IPS-18c (cell line): Measurements from ENCODE around the gene MYLK2.

Experiments
- H3K4me3 ChIP-seq: 2 replicates; pipeline ENCODE4 v1.7.0; 2013; ENCODE audit warnings: low read depth, mild to moderate bottlenecking, low read length, moderate library complexity; ENCODE audit not compliant: insufficient read depth
- H3K9me3 ChIP-seq: one replicate; pipeline ENCODE4 v1.6.1; 2013; ENCODE audit warnings: mild to moderate bottlenecking, low read length, moderate library complexity; ENCODE audit not compliant: control insufficient read depth, insufficient read depth

The MYLK2 gene

DNA sequence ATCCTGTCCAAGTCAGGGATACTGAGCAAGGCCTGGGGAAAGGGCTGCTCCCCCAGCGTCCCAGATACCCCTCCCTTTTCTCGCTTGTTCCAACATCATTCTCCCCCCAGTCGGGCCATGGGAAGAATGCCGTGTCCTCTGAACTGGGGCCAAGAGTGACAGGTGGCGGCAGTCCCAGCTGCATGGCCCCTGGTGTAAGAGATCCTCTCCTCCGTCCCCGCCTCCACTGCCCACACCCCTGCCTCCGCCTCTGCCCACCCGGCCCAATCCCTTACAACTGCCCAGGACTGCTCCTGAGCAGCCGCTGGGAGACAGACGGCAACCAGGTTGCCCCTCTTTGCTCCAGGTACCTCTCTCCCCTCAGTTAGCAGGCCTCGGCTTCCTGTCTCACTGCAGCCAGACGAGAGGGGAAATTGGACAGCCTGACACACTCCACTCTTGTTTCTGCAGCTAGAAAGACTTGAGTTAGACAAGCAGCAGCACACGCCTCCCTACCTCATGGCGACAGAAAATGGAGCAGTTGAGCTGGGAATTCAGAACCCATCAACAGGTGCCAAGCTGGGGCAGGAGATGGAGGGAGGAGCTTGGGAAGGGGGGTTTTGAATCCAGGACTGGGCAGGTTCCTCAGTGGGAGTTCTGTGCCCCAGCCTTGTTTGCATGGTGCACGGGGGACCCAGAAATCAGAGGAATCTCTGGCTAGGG, at the start of gene MYLK2:
Gene MYLK2 (plus strand): TSS at position 274 of the 702 bp plus-strand sequence. CDS start 225 bp downstream, at position 499.
- no peak within 1 kb of the TSS for H3K4me3 ChIP-seq
- no peaks in the 10 kb centered on the region for H3K9me3 ChIP-seq

DNA sequence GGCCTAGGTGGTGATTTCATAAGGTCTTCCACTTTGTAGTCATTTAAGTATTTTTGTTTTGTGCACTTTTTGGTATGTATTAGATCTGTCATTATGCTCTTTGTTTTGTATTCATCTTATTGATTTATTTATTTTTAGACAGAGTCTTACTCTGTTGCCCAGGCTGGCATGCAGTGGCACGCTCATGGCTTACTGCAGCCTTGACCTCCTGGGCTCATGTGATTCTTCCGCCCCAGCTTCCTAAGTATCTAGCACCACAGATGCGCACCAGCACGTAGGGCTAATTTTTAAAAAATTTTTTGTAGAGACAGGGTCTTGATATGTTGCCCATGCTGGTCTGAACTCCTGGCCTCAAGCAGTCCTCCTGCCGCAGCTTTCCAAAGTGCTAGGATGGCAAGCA, 49.5 kb upstream of the MYLK2 start:
- H3K9me3 ChIP-seq, result peaks cover 2% of the 10 kb centered on the region

GRCh38 chr20:31770243-31770642, 48.9 kb upstream of the MYLK2 start:
- peaks cover 2% of the 10 kb centered on the region for H3K9me3 ChIP-seq
- H3K4me3 ChIP-seq, result no peak overlapping the region

More for the DNA sequence above, 49.5 kb upstream of the MYLK2 start:
- no peak overlapping the region for H3K4me3 ChIP-seq

DNA sequence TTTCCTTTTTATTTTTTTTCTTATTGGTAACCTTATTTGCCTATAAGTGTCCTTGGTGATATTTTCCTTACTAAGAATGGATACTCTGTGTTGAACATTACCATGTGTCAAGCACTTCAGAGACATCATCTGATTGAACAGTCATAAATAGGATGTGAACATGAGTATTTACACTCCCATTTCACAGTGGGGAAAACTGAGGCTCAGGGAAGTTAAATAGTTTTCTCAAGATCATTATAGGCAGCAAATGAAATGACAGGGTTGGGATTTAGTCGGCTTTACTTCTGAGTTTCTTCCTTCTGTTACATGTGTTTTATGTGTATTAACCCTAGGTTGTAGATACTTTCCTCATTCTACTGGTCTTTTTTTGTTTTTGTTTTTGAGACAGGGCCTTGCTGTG, 44.7 kb upstream of the MYLK2 start:
- peaks cover 2% of the 10 kb centered on the region for H3K9me3 ChIP-seq
- no peak overlapping the region for H3K4me3 ChIP-seq

DNA sequence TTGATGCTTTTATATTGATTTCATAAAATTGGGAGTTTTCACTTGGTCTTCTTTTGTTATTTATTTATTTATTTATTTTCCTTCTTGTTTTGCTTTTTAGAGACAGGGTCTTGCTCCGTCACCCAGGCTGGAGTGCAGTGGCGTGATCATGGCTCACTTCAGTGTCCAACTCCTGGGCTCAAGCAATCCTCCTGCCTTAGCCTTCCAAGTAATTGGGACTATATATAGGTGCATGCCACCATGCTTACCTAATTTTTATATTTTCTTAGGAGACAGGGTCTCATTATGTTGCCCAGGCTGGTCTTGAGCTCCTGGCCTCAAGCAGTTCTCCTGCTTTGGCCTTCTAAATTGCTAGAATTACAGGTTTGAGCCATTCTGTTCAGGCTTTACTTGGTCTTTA, 38.3 kb upstream of the MYLK2 start:
- no peak overlapping the region for H3K4me3 ChIP-seq
- no peaks in the 10 kb centered on the region for H3K9me3 ChIP-seq

- Histone ChIP-seq H3K4me3 (no peak overlapping the region), H3K9me3 (no peaks in the 10 kb centered on the region)
These were observed 37.2 kb upstream of the MYLK2 start for GRCh38 chr20:31781945-31782344.

DNA sequence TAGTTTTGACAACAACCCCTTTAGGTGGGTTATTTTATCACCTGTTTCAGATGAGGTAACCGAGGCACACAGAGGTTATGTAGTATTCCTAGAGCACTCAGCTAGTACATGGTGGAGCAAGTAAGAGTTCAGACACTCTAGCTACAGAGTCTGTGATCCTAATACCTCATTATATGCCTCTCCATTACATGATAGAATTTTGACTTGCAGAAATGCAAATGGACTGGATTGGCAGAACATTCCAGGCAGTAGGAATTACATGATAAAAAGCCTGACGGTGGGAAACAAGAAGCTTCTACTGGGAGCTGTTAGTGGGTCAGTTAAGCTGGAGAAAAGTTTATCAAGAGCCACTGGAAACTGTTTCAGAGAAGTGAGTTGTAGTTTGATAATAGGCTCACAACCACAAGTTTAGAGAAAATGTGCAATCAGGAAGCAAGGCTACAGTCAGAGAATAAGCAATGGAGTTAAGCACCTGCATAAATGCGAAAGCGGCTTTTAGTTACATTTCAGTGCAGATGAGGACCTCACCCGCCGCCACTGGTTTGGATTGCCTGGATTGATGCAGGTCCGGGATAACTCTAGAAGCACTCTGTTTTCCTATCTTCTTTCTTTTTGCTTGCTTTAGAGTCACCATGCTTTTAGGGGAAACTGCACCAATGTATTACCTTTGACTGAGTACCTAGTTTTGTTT, 34.7 kb upstream of the MYLK2 start:
- no peak overlapping the region for H3K4me3 ChIP-seq
- no peaks in the 10 kb centered on the region for H3K9me3 ChIP-seq

- H3K4me3 ChIP-seq, result no peak overlapping the region
These were observed 34.1 kb upstream of the MYLK2 start for GRCh38 chr20:31785089-31785488.

GRCh38 chr20:31788578-31788977, 30.6 kb upstream of the MYLK2 start:
- Histone ChIP-seq H3K9me3 (no peaks in the 10 kb centered on the region), H3K4me3 (no peak overlapping the region)

More at GRCh38 chr20:31785089-31785488, 34.1 kb upstream of the MYLK2 start:
- no peaks in the 10 kb centered on the region for H3K9me3 ChIP-seq

DNA sequence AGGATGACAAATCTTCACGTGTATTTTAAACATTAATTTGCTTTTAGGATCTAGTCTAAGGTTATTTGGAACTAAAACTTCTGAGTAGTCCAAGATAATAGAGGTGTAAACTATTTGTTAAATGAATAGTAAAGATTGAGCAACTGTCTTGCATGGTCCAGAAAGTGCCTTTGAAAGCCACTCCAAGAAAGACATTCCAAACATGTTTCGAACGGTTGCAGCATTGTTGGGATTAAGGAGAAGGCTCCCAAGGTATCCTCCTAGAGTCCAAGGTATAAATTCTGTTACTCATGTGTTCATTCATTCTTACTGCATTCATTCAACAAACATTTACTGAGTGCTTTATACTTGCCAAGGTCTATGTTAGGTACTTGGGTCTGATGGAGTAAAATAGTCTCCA, 28.8 kb upstream of the MYLK2 start:
- Histone ChIP-seq H3K4me3 (no peak overlapping the region), H3K9me3 (no peaks in the 10 kb centered on the region)

GRCh38 chr20:31797364-31797763, 21.8 kb upstream of the MYLK2 start:
- Histone ChIP-seq H3K4me3 (no peak overlapping the region), H3K9me3 (no peaks in the 10 kb centered on the region)

GRCh38 chr20:31801508-31801907, 17.6 kb upstream of the MYLK2 start:
- Histone ChIP-seq H3K9me3 (no peaks in the 10 kb centered on the region), H3K4me3 (no peak overlapping the region)

DNA sequence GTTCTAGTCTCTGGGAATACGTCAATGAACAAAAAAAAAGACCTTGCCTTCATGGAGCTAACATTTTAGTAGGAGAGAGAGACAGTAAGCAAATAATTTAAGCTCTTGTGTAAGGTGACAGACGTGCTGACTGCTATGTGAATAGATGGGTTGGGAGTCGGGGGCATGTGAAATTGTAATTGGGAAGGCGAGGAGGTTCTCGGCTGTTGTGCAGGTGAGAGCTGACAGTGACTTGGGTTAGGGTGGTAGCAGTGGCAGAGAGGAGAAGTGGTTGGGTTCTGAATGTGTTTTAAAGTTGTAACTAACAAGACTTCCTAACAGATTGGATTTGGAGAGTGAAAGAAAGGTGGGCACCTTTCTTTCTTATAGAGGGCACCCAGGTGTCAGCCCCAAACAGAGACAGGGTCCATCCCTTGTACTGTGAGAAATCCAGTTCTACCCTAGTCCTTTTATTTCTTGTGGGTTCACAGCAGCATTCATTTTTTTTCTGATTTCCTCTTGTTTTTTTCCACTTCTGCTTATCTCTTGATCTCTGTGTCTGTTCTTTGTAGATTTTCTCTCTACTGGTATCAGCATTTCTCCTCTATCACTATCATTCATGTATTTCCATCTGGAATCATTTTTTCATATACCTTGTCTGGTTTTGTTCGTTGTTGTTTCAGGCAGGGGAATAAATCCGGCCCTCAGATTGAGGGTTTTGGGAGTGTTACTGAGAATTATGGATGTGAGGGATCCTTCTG, 15.4 kb upstream of the MYLK2 start:
- no peak overlapping the region for H3K4me3 ChIP-seq

GRCh38 chr20:31806564-31807355, 12.4 kb upstream of the MYLK2 start:
- Histone ChIP-seq H3K4me3 (no peak overlapping the region), H3K9me3 (no peaks in the 10 kb centered on the region)

More for the DNA sequence above, 15.4 kb upstream of the MYLK2 start:
- no peaks in the 10 kb centered on the region for H3K9me3 ChIP-seq

DNA sequence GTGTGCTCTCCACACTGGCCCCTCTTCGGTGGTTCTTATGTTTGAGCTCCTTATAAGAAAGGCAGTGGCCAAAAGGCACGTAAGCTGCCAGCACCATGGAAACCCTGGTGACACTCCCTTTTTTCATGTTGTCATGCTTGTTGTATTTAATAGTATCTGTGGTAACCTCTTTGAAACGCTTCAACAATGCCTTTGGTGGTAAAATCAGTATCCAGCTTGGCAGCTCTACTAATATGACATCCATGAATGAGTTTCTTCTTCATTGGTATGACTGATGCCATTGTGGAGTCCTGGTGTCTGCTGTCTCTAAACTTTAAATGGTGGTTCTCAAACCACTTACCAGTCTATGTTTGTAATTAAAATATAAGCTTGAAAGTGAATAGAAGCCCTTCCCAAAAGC, 10.7 kb upstream of the MYLK2 start:
- Histone ChIP-seq H3K4me3 (no peak overlapping the region), H3K9me3 (no peaks in the 10 kb centered on the region)

DNA sequence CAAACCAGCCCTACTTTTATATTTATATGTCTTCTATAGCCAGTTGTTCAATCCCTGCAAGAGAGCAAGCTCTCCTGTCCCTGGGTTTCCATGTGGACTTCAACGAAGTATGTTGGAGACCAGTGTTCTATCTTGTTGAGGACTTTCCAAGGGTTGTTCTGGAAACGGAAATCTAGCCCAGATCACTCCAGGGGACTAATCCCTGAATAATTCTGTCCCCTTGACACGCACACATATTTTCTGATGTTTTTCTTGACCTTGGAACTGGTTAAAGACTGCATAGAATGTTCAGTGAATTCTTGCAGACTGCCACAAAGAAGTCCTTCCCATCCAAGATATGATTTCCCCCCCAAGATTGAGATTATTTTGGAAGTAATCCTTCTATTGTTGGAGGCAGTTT, 9.5 kb upstream of the MYLK2 start:
- Histone ChIP-seq H3K4me3 (no peak overlapping the region), H3K9me3 (no peaks in the 10 kb centered on the region)

DNA sequence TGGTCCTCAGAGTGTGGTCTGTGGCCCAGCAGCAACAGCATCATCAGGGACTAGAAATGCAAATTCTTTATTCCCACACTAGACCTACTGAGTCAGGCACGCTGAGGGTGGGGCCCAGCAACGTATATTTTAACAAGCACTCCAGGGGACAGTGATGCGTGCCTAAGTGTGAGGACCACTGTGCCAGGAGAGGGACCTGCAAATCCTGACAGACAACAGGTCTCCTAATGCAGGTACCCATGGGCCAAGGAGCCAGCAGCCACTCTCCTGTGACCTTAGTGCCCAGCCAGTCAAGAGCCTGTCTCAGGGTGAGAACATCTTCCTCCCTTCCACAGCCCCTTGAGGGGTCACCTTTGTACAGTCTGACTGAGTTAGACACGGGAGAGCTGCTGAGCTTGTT, 8.0 kb upstream of the MYLK2 start:
- H3K9me3 ChIP-seq, result no peaks in the 10 kb centered on the region
- no peak overlapping the region for H3K4me3 ChIP-seq
